ENCODE data around the gene SHISA5.

Gene SHISA5

GRCh38 chr3:48419149-48419548 lies 84.8 kb downstream of the SHISA5 start:
- DNase-seq (ENCODE audit: low read depth) = no peak
- H3K4me3 ChIP-seq (ENCODE audit: control insufficient read depth, low read depth, low read length) = no peak overlapping the region
- TF ChIP-seq, protein P1, sequence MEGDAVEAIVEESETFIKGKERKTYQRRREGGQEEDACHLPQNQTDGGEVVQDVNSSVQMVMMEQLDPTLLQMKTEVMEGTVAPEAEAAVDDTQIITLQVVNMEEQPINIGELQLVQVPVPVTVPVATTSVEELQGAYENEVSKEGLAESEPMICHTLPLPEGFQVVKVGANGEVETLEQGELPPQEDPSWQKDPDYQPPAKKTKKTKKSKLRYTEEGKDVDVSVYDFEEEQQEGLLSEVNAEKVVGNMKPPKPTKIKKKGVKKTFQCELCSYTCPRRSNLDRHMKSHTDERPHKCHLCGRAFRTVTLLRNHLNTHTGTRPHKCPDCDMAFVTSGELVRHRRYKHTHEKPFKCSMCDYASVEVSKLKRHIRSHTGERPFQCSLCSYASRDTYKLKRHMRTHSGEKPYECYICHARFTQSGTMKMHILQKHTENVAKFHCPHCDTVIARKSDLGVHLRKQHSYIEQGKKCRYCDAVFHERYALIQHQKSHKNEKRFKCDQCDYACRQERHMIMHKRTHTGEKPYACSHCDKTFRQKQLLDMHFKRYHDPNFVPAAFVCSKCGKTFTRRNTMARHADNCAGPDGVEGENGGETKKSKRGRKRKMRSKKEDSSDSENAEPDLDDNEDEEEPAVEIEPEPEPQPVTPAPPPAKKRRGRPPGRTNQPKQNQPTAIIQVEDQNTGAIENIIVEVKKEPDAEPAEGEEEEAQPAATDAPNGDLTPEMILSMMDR (conservative IDR thresholded peaks at IDR 0.05; ENCODE audit: control insufficient read depth, insufficient read depth, low read depth, low read length) = no peak

- no peak overlapping the region for H3K4me3 ChIP-seq (ENCODE audit: control insufficient read depth, low read depth, low read length)
- TF ChIP-seq, protein P1 (conservative IDR thresholded peaks at IDR 0.05; ENCODE audit: control insufficient read depth, insufficient read depth, low read depth, low read length) = no peak
- DNase-seq (ENCODE audit: low read depth) = no peak
Observed at GRCh38 chr3:48418651-48419050, 85.3 kb downstream of the SHISA5 start.

- no peak overlapping the region for H3K4me3 ChIP-seq (ENCODE audit: control insufficient read depth, low read depth, low read length)
- TF ChIP-seq, protein P1 (conservative IDR thresholded peaks at IDR 0.05; ENCODE audit: control insufficient read depth, insufficient read depth, low read depth, low read length) = no peak
- no peak for DNase-seq (ENCODE audit: low read depth)
Observed at GRCh38 chr3:48418140-48418539, 85.8 kb downstream of the SHISA5 start.

All from fibroblast of mammary gland (primary cell).